Smooth muscle cell (in vitro differentiated cells): ENCODE measurements around the gene PKIG. TPM values are rescaled to one million over a fixed set of nuclear protein-coding genes. Genes with fewer than 3 reads are reported as not detected.

Experiments used
- DNase-seq: peaks from one replicate; lab custom pipeline; 2025; ENCODE audit not compliant: unreplicated experiment; lab: John Stamatoyannopoulos, UW
- H2AFZ ChIP-seq: fragments of 200-600 bp; sonication (generic); 2 replicates; pipeline ENCODE4 v1.6.0; 2016; ENCODE audit warnings: antibody characterized with exemption, low read depth, mild to moderate bottlenecking
- H3F3A ChIP-seq: fragments of 200-600 bp; sonication (generic); 2 replicates; pipeline ENCODE4 v1.6.0; 2017; ENCODE audit warnings: antibody characterized with exemption, low read depth
- H3K27ac ChIP-seq: fragments of 200-600 bp; sonication (generic); 2 replicates; pipeline ENCODE4 v1.5.1; 2016; ENCODE audit warnings: low read depth, mild to moderate bottlenecking
- H3K27me3 ChIP-seq: fragments of 200-600 bp; sonication (generic); 2 replicates; pipeline ENCODE4 v1.6.1; 2016; ENCODE audit warnings: low read depth, mild to moderate bottlenecking
- H3K36me3 ChIP-seq: fragments of 200-600 bp; sonication (generic); 2 replicates; pipeline ENCODE4 v1.5.1; 2016; ENCODE audit warnings: low read depth
- H3K4me1 ChIP-seq: fragments of 200-600 bp; sonication (generic); 2 replicates; pipeline ENCODE4 v1.5.1; 2016; ENCODE audit warnings: low read depth
- H3K4me2 ChIP-seq: fragments of 200-600 bp; sonication (generic); 2 replicates; pipeline ENCODE4 v1.6.0; 2016; ENCODE audit warnings: mild to moderate bottlenecking
- H3K4me3 ChIP-seq: fragments of 200-600 bp; sonication (generic); 2 replicates; pipeline ENCODE4 v1.5.1; 2016; ENCODE audit warnings: mild to moderate bottlenecking
- H3K79me2 ChIP-seq: fragments of 200-600 bp; sonication (generic); 2 replicates; pipeline ENCODE4 v1.6.0; 2016; ENCODE audit warnings: low read depth, mild to moderate bottlenecking
- H3K9ac ChIP-seq: fragments of 200-600 bp; sonication (generic); 2 replicates; pipeline ENCODE4 v1.6.0; 2016; ENCODE audit warnings: low read depth
- H3K9me3 ChIP-seq: fragments of 200-600 bp; sonication (generic); replicated peaks from 2 replicates; pipeline ENCODE4 v1.5.1; 2016; ENCODE audit warnings: low read depth
- H4K20me1 ChIP-seq: fragments of 200-600 bp; sonication (generic); 2 replicates; pipeline ENCODE4 v1.6.0; 2016; ENCODE audit warnings: low read depth
- CTCF ChIP-seq: fragments of 200-600 bp; sonication (generic); IDR thresholded peaks from 2 replicates; pipeline ENCODE4 v1.5.1; 2017; ENCODE audit warnings: borderline replicate concordance, mild to moderate bottlenecking, antibody characterized with exemption; ENCODE audit not compliant: insufficient read depth, poor library complexity, severe bottlenecking
- WGBS: methylation state at CpG from one replicate; pipeline ENCODE4 v1.1.7; 2016; ENCODE audit warnings: low lambda C conversion rate; 5-methylcytosine and 5-hydroxymethylcytosine counted together
- polyA plus RNA-seq: library from polyadenylated mRNA; unstranded; fragments of >200 nt; fragmentation: Nextera tagmentation; extraction: Ambion mirVana; gene quantifications from 2 replicates; pipeline ENCODE4 v1.2.1, GENCODE V29; 2016
- total RNA-seq: library from RNA; depleted of rRNA; stranded (reverse); fragments of >200 nt; gene quantifications from 2 replicates; pipeline ENCODE4 v1.2.3, GENCODE V29; 2014

Gene PKIG
- total and polyA plus RNA-seq, 2 experiments from 2014 or later: 68.9 to 86.1 TPM

- no peaks in the 10 kb centered on the region for H4K20me1 ChIP-seq
- TF ChIP-seq CTCF: no peak
- no peak overlapping the region for H2AFZ ChIP-seq
- H3K4me1 ChIP-seq: no peaks in the 10 kb centered on the region
- no peak overlapping the region for H3K27ac ChIP-seq
- no peak overlapping the region for H3K4me3 ChIP-seq
- H3F3A ChIP-seq: no peaks in the 10 kb centered on the region
- WGBS: 87% methylated on average over 1 of the region's 1 CpG
- H3K79me2 ChIP-seq: peaks cover 73% of the 10 kb centered on the region
- H3K4me2 ChIP-seq: no peak overlapping the region
- no peaks in the 10 kb centered on the region for H3K9me3 ChIP-seq
- no peak overlapping the region for H3K9ac ChIP-seq
- no peaks in the 10 kb centered on the region for H3K27me3 ChIP-seq
- no peak for DNase-seq
- no peaks in the 10 kb centered on the region for H3K36me3 ChIP-seq
These were observed 44.4 kb upstream of the PKIG start for GRCh38 chr20:44537993-44538392.

DNA sequence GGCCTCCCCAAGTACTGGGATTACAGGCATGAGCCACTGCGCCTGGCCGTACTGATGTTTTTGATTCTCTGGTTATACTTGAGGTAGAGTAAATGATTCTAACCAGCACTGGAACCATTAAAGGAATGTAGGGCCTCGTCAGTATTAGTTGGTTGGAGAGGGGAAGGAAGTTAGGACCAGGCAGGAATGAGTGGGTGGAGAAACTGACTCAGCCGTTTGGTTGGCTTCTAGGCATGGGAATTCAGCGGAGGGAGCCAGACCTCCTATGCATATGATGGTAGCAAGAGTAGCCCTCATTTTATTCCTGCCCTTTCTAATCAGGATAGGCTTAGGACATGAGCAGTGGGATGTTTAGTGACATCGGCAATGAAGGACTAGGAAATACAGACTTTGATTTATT lies 41.5 kb upstream of the PKIG start:
- DNase-seq: no peak
- peak overlapping the region; percentile 47 for H3K4me2 ChIP-seq
- peak overlapping the region; percentile 68 for H3K27ac ChIP-seq

GRCh38 chr20:44541992-44542391 lies 40.4 kb upstream of the PKIG start:
- H4K20me1 ChIP-seq: no peaks in the 10 kb centered on the region
- peak overlapping the region; percentile 2 for H2AFZ ChIP-seq
- no peaks in the 10 kb centered on the region for H3K27me3 ChIP-seq
- H3K4me1 ChIP-seq: no peaks in the 10 kb centered on the region
- H3K27ac ChIP-seq: peak overlapping the region; percentile 56
- H3F3A ChIP-seq: no peaks in the 10 kb centered on the region
- TF ChIP-seq CTCF: no peak
- no peak overlapping the region for H3K4me2 ChIP-seq
- no peak overlapping the region for H3K4me3 ChIP-seq
- H3K9me3 ChIP-seq: no peaks in the 10 kb centered on the region
- H3K36me3 ChIP-seq: no peaks in the 10 kb centered on the region
- no peak for DNase-seq
- peaks cover 67% of the 10 kb centered on the region for H3K79me2 ChIP-seq
- H3K9ac ChIP-seq: no peak overlapping the region
- WGBS: 62% methylated on average over 4 of the region's 4 CpGs

More for the DNA sequence above, 41.5 kb upstream of the PKIG start:
- no peaks in the 10 kb centered on the region for H4K20me1 ChIP-seq
- H3K4me1 ChIP-seq: no peaks in the 10 kb centered on the region
- TF ChIP-seq CTCF: no peak
- H3K79me2 ChIP-seq: peaks cover 71% of the 10 kb centered on the region
- no peaks in the 10 kb centered on the region for H3K9me3 ChIP-seq
- 23% methylated on average over 6 of the region's 6 CpGs for WGBS
- no peaks in the 10 kb centered on the region for H3K36me3 ChIP-seq
- no peaks in the 10 kb centered on the region for H3K27me3 ChIP-seq
- H3K4me3 ChIP-seq: no peak overlapping the region
- H3K9ac ChIP-seq: no peak overlapping the region
- H2AFZ ChIP-seq: no peak overlapping the region
- no peaks in the 10 kb centered on the region for H3F3A ChIP-seq

- H2AFZ ChIP-seq: no peak overlapping the region
- H3K79me2 ChIP-seq: peaks cover 67% of the 10 kb centered on the region
- DNase-seq: no peak
- no peak overlapping the region for H3K9ac ChIP-seq
- H3K4me2 ChIP-seq: peak overlapping the region; percentile 3
- WGBS: 70% methylated on average over 1 of the region's 1 CpG
- no peaks in the 10 kb centered on the region for H3K4me1 ChIP-seq
- no peak overlapping the region for H3K4me3 ChIP-seq
- no peaks in the 10 kb centered on the region for H4K20me1 ChIP-seq
- H3K27me3 ChIP-seq: no peaks in the 10 kb centered on the region
- no peaks in the 10 kb centered on the region for H3F3A ChIP-seq
- H3K27ac ChIP-seq: peak overlapping the region; percentile 56
- H3K9me3 ChIP-seq: no peaks in the 10 kb centered on the region
- H3K36me3 ChIP-seq: no peaks in the 10 kb centered on the region
- TF ChIP-seq CTCF: no peak
These were observed 39.5 kb upstream of the PKIG start for GRCh38 chr20:44542890-44543289.
